Measurements from ENCODE around the gene PDRG1.

DNA sequence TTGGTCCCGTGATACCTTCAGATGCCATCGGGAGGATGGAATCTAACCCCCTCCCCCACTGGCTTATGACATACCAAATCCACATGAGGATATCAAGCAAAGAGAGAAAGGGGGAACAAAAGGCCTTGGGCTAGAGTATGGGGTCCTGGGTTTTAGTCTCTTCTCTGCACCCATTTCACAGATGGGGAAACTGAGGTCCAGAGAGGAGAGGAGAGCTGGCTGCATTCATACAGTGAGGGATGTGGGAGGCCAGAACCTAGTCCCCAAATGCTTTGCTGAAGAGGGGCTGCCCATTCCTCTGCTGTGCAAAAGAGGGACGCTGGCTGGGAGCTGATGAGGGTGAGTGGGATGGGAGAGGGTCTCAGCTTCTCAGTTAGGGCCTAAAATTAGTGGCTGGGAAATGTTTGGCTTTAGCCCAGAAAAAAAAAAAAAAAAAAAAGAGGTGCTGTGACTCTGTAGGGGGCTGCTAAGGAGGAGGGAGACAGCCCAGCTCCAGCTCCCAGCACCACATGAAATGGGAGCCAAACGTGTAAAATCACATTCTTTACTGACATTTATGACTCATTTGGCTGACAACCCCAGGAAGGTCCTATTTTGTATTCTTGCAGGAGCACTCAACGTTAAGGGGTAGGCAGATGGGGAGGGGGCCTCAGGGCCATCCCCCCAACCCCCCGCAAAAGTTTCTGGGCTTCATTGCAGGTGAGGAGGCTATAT lies 28.0 kb upstream of the PDRG1 start:
- no peak for TF ChIP-seq POLR2A (IDR thresholded peaks at IDR 0.05; ENCODE audit: low read length)
- no peak for TF ChIP-seq GATA1 (IDR thresholded peaks at IDR 0.05; ENCODE audit: low read depth, low read length)
